Activated B cell treated with CpG ODN at 0.5 μM for 24 hours (primary cell): Measurements from ENCODE around the gene CCDC63. TPM values are rescaled to one million over a fixed set of nuclear protein-coding genes. Genes with fewer than 3 reads are reported as not detected.
"Not testable (repeated sequence)": the region's sequence is repeated elsewhere in the genome, so short reads cannot be mapped to it uniquely, and the experiment has no call there.

Source experiments
- ATAC-seq: fragments of 200-7000 bp; cut with Tn5 transposase; one replicate; pipeline ENCODE4 v1.10.0; 2021; ENCODE audit warnings: low read depth, mild to moderate bottlenecking, moderate library complexity
- CTCF ChIA-PET: fragments of 350-600 bp; sonication (Branson Sonifier 250); formaldehyde crosslinking; loops from one replicate; lab custom pipeline; 2021; ENCODE audit warnings: antibody characterized with exemption; lab: Charles Lee
- POLR2A ChIA-PET: fragments of 350-600 bp; sonication (Branson Sonifier 250); formaldehyde crosslinking; loops from one replicate; lab custom pipeline; 2021; ENCODE audit warnings: antibody characterized with exemption; lab: Charles Lee
- DNase-seq: peaks from one replicate; pipeline ENCODE4 v3.0.0; 2022
- H3K27ac Mint-ChIP-seq: one replicate; pipeline ENCODE4 v1.8.0; 2020; ENCODE audit warnings: mixed read lengths
- H3K27me3 Mint-ChIP-seq: one replicate; pipeline ENCODE4 v1.8.0; 2021; ENCODE audit warnings: mixed read lengths
- H3K36me3 Mint-ChIP-seq: one replicate; pipeline ENCODE4 v1.8.0; 2021; ENCODE audit warnings: low read depth, mixed read lengths
- H3K4me1 Mint-ChIP-seq: one replicate; pipeline ENCODE4 v1.8.0; 2021; ENCODE audit warnings: mixed read lengths
- H3K4me3 Mint-ChIP-seq: one replicate; pipeline ENCODE4 v1.8.0; 2020; ENCODE audit warnings: mild to moderate bottlenecking, mixed read lengths
- H3K9me3 Mint-ChIP-seq: one replicate; pipeline ENCODE4 v1.8.0; 2020; ENCODE audit warnings: mixed read lengths
- intact Hi-C: fragments of 100-400 bp; cut with micrococcal nuclease; formaldehyde crosslinking; loops from one replicate; pipeline ENCODE4 v1.15.1; 2024
- total RNA-seq: library from RNA; stranded (reverse); gene quantifications from 2 replicates; pipeline ENCODE4 v1.2.3, GENCODE V29; 2022
- TF ChIP-seq, protein P1 (sequence below): fragments of 200-600 bp; IDR thresholded peaks from one replicate; pipeline ENCODE4 v1.8.0; 2022; ENCODE audit warnings: antibody characterized with exemption, mild to moderate bottlenecking

Gene CCDC63
- total RNA-seq, 1 donor from 2014 or later: not detected

DNA sequence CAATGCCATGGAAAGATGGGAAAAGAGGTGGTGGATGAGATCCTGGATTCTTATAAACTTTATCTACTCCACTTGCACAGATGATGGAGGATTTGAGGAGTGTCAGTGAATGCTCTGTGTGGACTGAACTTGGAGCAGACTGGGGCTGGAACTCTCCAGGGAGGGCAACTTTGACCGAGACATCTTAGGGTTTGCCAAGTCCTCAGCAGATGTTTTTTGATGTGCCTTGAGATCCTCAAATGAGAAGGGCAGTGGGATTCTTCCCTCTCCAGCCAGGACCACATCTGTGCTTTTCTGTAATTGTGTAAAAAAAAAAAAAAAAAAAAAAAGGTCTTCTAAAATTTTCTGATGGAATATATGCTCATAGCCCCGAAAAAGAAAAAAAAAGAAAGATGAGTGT lies 96.6 kb downstream of the CCDC63 start:
- peaks cover 16% of the 10 kb centered on the region for H3K9me3 Mint-ChIP-seq
- H3K27me3 Mint-ChIP-seq: peaks cover 6% of the 10 kb centered on the region
- ChIA-PET POLR2A (interaction anchor here (0.9 kb wide), 1 partner anchor 37 kb away, joined by 4 read pairs; no protein-coding TSS in a partner anchor), CTCF (no interaction called here)
- H3K4me1 Mint-ChIP-seq: no peaks in the 10 kb centered on the region
- no peak overlapping the region for H3K27ac Mint-ChIP-seq
- TF ChIP-seq, protein P1, sequence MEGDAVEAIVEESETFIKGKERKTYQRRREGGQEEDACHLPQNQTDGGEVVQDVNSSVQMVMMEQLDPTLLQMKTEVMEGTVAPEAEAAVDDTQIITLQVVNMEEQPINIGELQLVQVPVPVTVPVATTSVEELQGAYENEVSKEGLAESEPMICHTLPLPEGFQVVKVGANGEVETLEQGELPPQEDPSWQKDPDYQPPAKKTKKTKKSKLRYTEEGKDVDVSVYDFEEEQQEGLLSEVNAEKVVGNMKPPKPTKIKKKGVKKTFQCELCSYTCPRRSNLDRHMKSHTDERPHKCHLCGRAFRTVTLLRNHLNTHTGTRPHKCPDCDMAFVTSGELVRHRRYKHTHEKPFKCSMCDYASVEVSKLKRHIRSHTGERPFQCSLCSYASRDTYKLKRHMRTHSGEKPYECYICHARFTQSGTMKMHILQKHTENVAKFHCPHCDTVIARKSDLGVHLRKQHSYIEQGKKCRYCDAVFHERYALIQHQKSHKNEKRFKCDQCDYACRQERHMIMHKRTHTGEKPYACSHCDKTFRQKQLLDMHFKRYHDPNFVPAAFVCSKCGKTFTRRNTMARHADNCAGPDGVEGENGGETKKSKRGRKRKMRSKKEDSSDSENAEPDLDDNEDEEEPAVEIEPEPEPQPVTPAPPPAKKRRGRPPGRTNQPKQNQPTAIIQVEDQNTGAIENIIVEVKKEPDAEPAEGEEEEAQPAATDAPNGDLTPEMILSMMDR: no peak
- intact Hi-C loops: loop anchor here (5.0 kb wide), 1 partner anchor 729 kb away; no protein-coding TSS in a partner anchor
- DNase-seq (no peak), ATAC-seq (no peak)
- no peaks in the 10 kb centered on the region for H3K36me3 Mint-ChIP-seq
- no peak overlapping the region for H3K4me3 Mint-ChIP-seq

DNA sequence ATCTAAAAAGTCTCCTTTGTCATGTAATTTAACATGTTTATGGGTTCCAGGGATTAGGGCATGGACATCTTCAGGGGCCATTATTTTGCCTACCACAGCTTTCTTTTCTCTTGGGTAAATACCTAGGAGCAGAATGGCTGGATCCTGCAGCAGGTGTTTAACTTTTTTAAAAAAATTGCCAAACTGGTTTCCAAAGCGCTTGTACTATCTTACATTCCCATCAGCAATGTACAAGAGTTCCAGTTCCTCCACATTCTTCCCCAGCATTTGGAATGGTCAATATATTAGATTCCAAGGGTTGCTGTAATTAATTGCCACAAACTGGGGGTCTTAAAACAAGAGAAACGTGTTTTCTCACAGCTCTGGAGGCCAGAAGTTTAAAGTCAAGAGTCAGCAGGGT lies 101.3 kb downstream of the CCDC63 start:
- ATAC-seq (no peak), DNase-seq (no peak)
- Mint-ChIP-seq H3K4me3 (no peak overlapping the region), H3K36me3 (no peaks in the 10 kb centered on the region), H3K4me1 (no peaks in the 10 kb centered on the region), H3K27me3 (peaks cover 6% of the 10 kb centered on the region), H3K9me3 (peaks cover 16% of the 10 kb centered on the region), H3K27ac (no peak overlapping the region)
- TF ChIP-seq, protein P1: no peak
- ChIA-PET POLR2A (no interaction called here), CTCF (no interaction called here)
- intact Hi-C loops: no loop called here

DNA sequence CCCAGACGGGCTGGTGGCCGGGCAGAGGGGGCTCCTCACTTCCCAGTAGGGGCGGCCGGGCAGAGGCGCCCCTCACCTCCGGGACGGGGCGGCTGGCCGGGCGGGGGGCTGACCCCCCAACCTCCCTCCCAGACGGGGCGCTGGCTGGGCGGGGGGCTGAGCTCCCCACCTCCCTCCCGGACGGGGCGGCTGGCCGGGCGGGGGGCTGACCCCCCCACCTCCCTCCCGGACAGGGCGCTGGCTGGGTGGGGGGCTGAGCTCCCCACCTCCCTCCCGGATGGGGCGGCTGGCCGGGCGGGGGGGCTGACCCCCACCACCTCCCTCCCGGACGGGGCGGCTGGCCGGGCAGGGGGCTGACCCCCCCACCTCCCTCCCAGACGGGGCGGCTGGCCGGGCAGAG lies 103.7 kb downstream of the CCDC63 start:
- CTCF ChIA-PET, ATAC-seq, intact Hi-C loops, H3K4me3 Mint-ChIP-seq, H3K36me3 Mint-ChIP-seq, H3K4me1 Mint-ChIP-seq, H3K27ac Mint-ChIP-seq, POLR2A ChIA-PET, H3K27me3 Mint-ChIP-seq, DNase-seq: not testable (repeated sequence)
- H3K9me3 Mint-ChIP-seq: peaks cover 10% of the 10 kb centered on the region

DNA sequence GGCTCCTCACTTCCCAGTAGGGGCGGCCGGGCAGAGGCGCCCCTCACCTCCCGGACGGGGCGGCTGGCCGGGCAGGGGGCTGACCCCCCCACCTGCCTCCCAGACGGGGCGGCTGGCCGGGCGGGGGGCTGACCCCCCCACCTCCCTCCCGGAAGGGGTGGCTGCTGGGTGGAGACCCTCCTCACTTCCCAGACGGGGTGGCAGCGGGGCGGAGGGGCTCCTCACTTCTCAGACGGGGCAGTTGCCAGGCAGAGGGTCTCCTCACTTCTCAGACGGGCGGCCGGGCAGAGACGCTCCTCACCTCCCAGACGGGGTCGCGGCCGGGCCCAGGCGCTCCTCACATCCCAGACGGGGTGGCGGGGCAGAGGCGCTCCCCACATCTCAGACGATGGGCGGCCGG lies 104.1 kb downstream of the CCDC63 start:
- H3K4me1 Mint-ChIP-seq, DNase-seq, H3K27ac Mint-ChIP-seq, H3K36me3 Mint-ChIP-seq, H3K27me3 Mint-ChIP-seq, H3K9me3 Mint-ChIP-seq, intact Hi-C loops, ATAC-seq, CTCF ChIA-PET, H3K4me3 Mint-ChIP-seq, POLR2A ChIA-PET: not testable (repeated sequence)

Other genes with a start within 250 kb of the CCDC63 start
- 22.4 and 29.5 TPM in 2 replicates for gene TCTN1, start 232.9 kb upstream of the CCDC63 start, total RNA-seq
- 80.7 and 83.9 TPM in 2 replicates for gene HVCN1, start 157.9 kb upstream of the CCDC63 start, total RNA-seq
- gene PPP1CC, start 104.1 kb upstream of the CCDC63 start, total RNA-seq: 148 and 152 TPM in 2 replicates
- gene MYL2, start 73.6 kb downstream of the CCDC63 start, total RNA-seq: not detected in 2 replicates
- not detected in 2 replicates for gene CUX2, start 187.2 kb downstream of the CCDC63 start, total RNA-seq